GM13977 (cell line): ENCODE measurements around the gene DUSP2.

Source experiments
- DNase-seq: peaks from one replicate; pipeline ENCODE4 v3.0.0; 2012; ENCODE audit warnings: low spot score
- in situ Hi-C: fragments of 300-500 bp; cut with MboI; formaldehyde crosslinking; loops from one replicate; pipeline ENCODE4 v1.12.0; 2022; ENCODE audit warnings: low sequenced_read_pairs, low pct_unique_long_range_greater_than_20kb, mixed read lengths, inconsistent platforms; ENCODE audit not compliant: unreplicated experiment
- TF ChIP-seq, protein P1 (sequence below): IDR thresholded peaks from 2 replicates; pipeline ENCODE4 v1.5.1; 2012; ENCODE audit warnings: mild to moderate bottlenecking, control low read depth; ENCODE audit not compliant: insufficient read depth; ENCODE audit errors: extremely low read depth, missing control alignments

DUSP2 gene

DNA sequence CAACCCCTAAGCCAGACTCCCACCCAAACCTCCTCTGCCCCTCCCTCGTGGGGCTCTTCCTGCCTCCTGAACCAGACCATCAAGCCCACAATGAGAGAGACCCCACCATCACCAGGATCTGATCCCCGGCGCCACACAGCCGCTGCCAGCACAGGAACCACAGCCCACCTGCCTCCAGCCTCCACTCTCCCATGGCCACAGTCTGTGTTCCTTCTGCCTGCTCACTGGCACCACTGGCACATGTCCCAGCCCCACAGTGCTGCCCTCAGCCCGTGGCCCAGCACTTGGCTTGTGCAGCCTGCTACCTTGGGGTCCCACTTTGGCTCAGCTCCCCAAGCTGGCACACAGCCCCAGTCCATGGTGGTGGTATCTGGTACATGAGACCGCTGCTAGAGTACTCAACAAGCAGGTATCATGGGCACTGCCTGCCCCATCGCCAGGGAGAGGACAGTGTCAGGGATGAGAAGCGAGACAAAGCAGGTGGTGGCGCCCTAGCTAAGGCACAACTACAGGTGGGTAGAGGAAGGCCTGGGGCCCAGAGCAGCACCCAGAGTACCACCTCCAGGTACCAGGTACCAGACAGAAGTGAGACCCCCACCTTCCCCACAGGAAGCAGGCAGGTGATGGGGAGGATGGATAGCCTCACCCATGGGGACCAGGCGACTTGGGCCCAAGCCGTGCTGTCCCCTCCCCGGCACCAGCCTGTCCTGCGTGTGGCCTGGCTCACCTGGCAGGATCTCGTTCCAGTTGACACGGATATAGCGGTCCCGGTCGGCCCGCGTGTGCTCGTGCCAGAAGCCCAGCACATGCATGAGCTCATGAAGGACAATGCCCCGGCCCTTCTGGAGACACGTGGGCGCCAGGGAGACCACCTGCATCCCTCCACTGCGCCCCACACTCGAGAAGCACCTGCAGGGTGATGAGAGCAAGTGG, 13.2 kb downstream of the DUSP2 start:
- TF ChIP-seq, protein P1, sequence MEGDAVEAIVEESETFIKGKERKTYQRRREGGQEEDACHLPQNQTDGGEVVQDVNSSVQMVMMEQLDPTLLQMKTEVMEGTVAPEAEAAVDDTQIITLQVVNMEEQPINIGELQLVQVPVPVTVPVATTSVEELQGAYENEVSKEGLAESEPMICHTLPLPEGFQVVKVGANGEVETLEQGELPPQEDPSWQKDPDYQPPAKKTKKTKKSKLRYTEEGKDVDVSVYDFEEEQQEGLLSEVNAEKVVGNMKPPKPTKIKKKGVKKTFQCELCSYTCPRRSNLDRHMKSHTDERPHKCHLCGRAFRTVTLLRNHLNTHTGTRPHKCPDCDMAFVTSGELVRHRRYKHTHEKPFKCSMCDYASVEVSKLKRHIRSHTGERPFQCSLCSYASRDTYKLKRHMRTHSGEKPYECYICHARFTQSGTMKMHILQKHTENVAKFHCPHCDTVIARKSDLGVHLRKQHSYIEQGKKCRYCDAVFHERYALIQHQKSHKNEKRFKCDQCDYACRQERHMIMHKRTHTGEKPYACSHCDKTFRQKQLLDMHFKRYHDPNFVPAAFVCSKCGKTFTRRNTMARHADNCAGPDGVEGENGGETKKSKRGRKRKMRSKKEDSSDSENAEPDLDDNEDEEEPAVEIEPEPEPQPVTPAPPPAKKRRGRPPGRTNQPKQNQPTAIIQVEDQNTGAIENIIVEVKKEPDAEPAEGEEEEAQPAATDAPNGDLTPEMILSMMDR: no peak
- in situ Hi-C loops: no loop called here
- DNase-seq: no peak

DNA sequence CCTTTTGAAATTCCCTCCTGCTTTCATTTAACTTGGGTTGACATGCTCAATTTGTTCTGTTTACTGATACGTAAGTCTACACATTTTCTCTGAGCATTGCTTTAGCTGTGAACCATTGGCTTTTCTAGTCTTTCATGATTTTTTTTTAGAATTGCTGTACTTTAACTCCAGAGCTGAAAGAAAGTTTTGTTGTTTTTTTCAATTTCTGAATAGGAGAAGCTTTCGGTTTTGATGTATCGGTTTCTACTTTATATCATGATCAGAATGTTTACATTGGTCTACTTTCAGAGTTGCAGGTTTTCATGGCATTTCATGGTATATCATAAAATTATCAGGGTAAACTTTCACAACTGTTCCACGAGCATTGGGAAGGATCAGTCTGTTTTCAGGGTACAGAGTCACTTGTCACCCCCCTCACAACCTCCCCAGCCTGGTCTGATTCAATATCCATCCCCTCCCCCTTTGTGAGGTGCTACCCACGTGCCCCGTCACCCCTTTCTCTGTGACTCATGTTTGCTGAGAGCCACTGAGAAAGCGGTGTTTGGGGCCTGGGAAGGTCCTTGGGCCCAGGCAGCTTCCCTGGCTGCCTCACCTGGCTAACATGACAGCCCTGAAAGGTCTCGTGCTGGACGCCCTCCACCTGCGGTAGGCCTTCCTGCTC, 14.0 kb downstream of the DUSP2 start:
- TF ChIP-seq, protein P1: no peak
- no peak for DNase-seq
- in situ Hi-C loops: no loop called here

DNA sequence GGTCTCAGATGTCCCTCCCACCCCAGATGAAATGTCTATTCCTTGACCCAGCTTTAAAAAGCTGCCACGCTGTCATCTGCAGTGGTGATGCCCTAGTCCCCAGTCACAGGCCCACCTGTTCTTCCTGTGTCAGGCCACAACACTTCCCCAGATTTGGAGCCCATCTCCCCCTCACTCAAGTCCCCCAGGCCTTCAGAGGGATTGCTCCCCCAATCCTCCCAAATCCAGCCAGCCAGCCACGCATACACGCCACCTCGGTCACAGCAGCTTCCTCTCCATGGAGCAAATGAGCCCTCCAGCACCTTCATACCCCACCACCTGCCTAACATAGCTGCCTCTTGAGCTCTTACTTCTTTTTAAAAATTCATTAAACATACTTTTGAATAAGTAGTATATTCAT, 14.8 kb downstream of the DUSP2 start:
- DNase-seq: no peak
- TF ChIP-seq, protein P1: no peak
- in situ Hi-C loops: no loop called here

DNA sequence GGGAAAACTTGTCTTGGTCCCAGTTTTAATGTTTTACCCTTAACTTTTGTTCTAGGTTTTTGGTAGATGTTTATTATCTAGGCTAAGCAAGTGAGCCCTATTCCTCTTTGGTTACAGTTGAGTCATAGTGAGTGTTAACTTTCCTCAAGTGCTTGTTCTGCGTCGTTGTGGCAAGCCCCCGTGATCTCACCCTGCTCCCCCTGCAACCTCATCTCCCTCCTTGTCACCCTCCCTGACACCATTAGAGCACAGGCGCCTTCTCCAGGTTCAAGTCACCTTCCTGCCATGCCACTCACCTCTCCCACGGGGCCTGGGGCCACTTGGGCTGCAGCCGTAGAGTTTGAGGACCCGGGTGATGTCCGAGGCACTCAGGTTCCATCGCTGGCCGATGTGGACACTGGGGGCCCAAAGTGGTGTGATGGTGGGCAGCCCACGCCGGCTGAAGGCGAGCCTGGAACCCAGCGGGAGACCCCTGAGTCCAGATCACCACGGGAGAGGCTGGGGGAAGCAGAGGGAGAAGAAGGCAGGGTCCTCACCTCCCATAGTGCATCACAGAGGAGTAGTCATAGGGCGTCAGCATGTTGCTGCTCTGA, 15.6 kb downstream of the DUSP2 start:
- TF ChIP-seq, protein P1: no peak
- in situ Hi-C loops: no loop called here
- no peak for DNase-seq

DNA sequence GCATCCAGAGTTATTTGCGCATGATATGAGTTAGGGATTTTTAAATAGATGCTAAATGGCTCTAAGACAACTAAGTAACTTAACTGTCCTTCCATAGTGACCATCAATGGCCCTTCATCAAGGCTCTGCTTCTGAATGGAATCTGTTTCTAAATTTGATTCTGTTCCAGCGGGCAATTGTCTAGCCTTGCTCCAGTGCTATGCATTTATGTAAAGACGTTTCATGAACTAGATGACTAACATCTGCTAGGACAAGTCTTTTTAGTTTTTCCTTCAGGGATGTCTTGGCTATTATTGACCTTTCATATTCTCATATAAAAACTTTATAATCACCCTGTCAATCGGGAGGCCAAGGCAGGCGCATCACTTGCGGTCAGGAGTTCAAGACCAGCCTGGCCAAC, 16.8 kb downstream of the DUSP2 start:
- TF ChIP-seq, protein P1: no peak
- in situ Hi-C loops: no loop called here

DNA sequence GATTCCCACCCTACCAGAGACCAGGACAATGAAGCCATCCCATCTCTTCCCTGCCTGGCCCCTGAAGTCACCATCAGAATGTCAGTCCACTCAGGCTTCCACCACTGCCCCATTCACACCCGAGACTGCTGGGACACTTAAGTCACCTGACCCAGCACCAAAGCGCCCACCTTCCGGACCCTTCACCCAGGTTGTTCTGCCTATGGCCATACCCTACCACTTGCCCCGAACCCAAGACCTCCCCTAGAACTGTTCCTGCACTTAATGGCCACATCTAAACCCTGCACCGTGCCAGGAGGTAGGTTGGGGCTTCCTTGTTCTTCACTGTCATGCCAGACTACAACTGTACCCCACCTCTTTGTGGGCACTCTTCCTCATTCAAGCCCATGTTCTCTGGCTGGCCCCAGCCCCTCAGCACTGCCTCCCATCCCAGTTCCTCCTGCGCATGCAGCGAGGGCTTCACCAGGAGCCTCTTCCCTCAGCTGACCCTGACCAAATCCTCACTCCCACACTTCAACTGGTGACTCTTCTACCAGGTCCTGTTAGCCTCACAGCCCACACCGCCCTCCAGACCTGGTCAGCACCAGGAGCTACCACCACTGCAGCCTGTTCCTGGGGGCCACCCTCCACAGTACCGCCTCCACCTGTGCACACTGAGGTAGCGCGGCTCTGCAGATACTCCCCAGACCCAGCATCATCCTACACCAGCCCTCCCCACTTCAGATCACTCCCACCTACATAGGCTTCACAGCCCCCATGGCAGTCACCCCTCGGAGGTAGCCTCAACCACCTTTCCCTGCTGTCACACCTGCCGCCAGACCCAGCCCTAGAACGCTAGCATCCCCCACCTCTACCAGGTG, 20.6 kb downstream of the DUSP2 start:
- in situ Hi-C loops: no loop called here
- TF ChIP-seq, protein P1: no peak
- no peak for DNase-seq

More for the DNA sequence above, 16.8 kb downstream of the DUSP2 start:
- DNase-seq: no peak
